GM12878 (cell line): ENCODE data around the gene DPH7. TPM values are rescaled to one million over a fixed set of nuclear protein-coding genes. Genes with fewer than 3 reads are reported as not detected.

Experiments
- ATAC-seq: fragments of 200-7000 bp; cut with Tn5 transposase; 3 replicates; pipeline ENCODE4 v1.9.1; 2020; ENCODE audit warnings: mild to moderate bottlenecking, moderate library complexity
- BruUV-seq: library from RNA; stranded (reverse); fragments of 400-500 nt; replicated peaks from 2 replicates; lab custom pipeline; 2021; lab: Mats Ljungman, UMichigan
- CTCF ChIA-PET: fragments of 300-600 bp; sonication (Branson Sonifier 250); formaldehyde crosslinking; extraction: SDS; loops from one replicate; lab custom pipeline; 2021; ENCODE audit warnings: inconsistent platforms; lab: Yijun Ruan, JAX
- POLR2A ChIA-PET: fragments of 350-600 bp; formaldehyde crosslinking; extraction: SDS; loops from one replicate; lab custom pipeline; 2021; ENCODE audit warnings: inconsistent platforms; lab: Charles Lee
- RAD21 ChIA-PET: fragments of 300-600 bp; sonication (Branson Sonifier 250); formaldehyde crosslinking; loops from one replicate; lab custom pipeline; 2023; ENCODE audit warnings: antibody characterized with exemption; ENCODE audit not compliant: unreplicated experiment; lab: Charles Lee
- SMC1A ChIA-PET: fragments of 300-600 bp; sonication (Branson Sonifier 250); formaldehyde crosslinking; loops from one replicate; lab custom pipeline; 2023; ENCODE audit not compliant: unreplicated experiment, uncharacterized antibody; lab: Charles Lee
- DNase-seq: peaks from one replicate; pipeline ENCODE4 v3.0.0-alpha.2; 2011; ENCODE audit warnings: low read depth, low spot score
- FAIRE-seq: peaks from 3 replicates; lab custom pipeline; 2011; peaks lifted over from hg19 to GRCh38; lab: Jason Lieb, UNC
- H2AFZ ChIP-seq: 2 replicates; pipeline ENCODE4 v1.6.0; 2011; ENCODE audit warnings: low read depth, low read length, control low read depth; ENCODE audit not compliant: control insufficient read depth
- H3K27ac ChIP-seq: 2 replicates; pipeline ENCODE4 v1.5.1; 2011; ENCODE audit warnings: control low read depth; ENCODE audit not compliant: control insufficient read depth, insufficient read depth
- H3K27me3 ChIP-seq, 2 experiments: replicated peaks in 1 of 2; 2 replicates each; pipeline versions ENCODE4 v1.6.0 to v1.6.1; 2011; ENCODE audit warnings: low read length in 1 of 2; ENCODE audit not compliant: control insufficient read depth in 2 of 2, insufficient read depth in 2 of 2
- H3K36me3 ChIP-seq, 2 experiments: 2 replicates each; pipeline ENCODE4 v1.5.1; 2011; ENCODE audit warnings: low read length in 1 of 2; ENCODE audit not compliant: control insufficient read depth in 2 of 2, insufficient read depth in 2 of 2
- H3K4me1 ChIP-seq: 2 replicates; pipeline ENCODE4 v1.6.1; 2011; ENCODE audit warnings: mild to moderate bottlenecking, low read length, moderate library complexity, mixed read lengths; ENCODE audit not compliant: control insufficient read depth, insufficient read depth
- H3K4me2 ChIP-seq: 2 replicates; pipeline ENCODE4 v1.6.0; 2011; ENCODE audit warnings: control low read depth; ENCODE audit not compliant: control insufficient read depth, insufficient read depth
- H3K4me3 ChIP-seq: fragments of 200-600 bp; sonication (generic); 2 replicates; pipeline ENCODE4 v1.5.1; 2016
- H3K79me2 ChIP-seq: 2 replicates; pipeline ENCODE4 v1.6.0; 2011; ENCODE audit warnings: low read length; ENCODE audit not compliant: control insufficient read depth, insufficient read depth
- H3K9ac ChIP-seq: 2 replicates; pipeline ENCODE4 v1.8.0; 2011; ENCODE audit warnings: low read length, control low read depth, mixed read lengths; ENCODE audit not compliant: control insufficient read depth, insufficient read depth
- H3K9me3 ChIP-seq: replicated peaks from 3 replicates; pipeline ENCODE4 v1.5.1; 2011; ENCODE audit warnings: mild to moderate bottlenecking, low read length; ENCODE audit not compliant: control insufficient read depth, insufficient read depth
- H4K20me1 ChIP-seq: 2 replicates; pipeline ENCODE4 v1.6.0; 2011; ENCODE audit not compliant: control insufficient read depth, insufficient read depth
- ATF7 ChIP-seq: fragments of 450-650 bp; IDR thresholded peaks from 2 replicates; pipeline ENCODE4 v1.6.1; 2016; ENCODE audit warnings: low read depth, mild to moderate bottlenecking
- BCL11A ChIP-seq: IDR thresholded peaks from 2 replicates; pipeline ENCODE4 v1.6.1; 2011; ENCODE audit warnings: low read depth, low read length
- BHLHE40 ChIP-seq, 2 experiments: fragments of 450-650 bp in 1 of 2; IDR thresholded peaks; 2 replicates each; pipeline ENCODE4 v1.6.1; 2011 to 2017; ENCODE audit warnings: low read depth in 2 of 2, borderline replicate concordance in 1 of 2, improper control_type of control experiment in 1 of 2, low read length in 1 of 2, mild to moderate bottlenecking in 1 of 2
- CHD1 ChIP-seq: IDR thresholded peaks from 2 replicates; pipeline ENCODE4 v1.6.1; 2012; ENCODE audit warnings: low read depth, low read length, improper control_type of control experiment
- ESRRA ChIP-seq: IDR thresholded peaks from 2 replicates; pipeline ENCODE4 v1.6.1; 2012; ENCODE audit warnings: mild to moderate bottlenecking, low read length, improper control_type of control experiment
- HCFC1 ChIP-seq: fragments of 150-350 bp; IDR thresholded peaks from 2 replicates; pipeline ENCODE4 v1.6.1; 2014; ENCODE audit warnings: low read length
- MTA2 ChIP-seq: fragments of 450-650 bp; IDR thresholded peaks from 2 replicates; pipeline ENCODE4 v1.6.1; 2016; ENCODE audit warnings: low read depth, mild to moderate bottlenecking, moderate library complexity
- MXI1 ChIP-seq: fragments of 150-350 bp; IDR thresholded peaks from 2 replicates; pipeline ENCODE4 v1.6.1; 2011; ENCODE audit warnings: low read depth, mild to moderate bottlenecking, inconsistent platforms, low read length, improper control_type of control experiment
- NBN ChIP-seq: fragments of 450-650 bp; IDR thresholded peaks from 2 replicates; pipeline ENCODE4 v1.6.1; 2016
- SMC3 ChIP-seq: IDR thresholded peaks from 2 replicates; pipeline ENCODE4 v1.6.1; 2011; ENCODE audit warnings: low read length, improper control_type of control experiment, borderline replicate concordance
- WRNIP1 ChIP-seq: IDR thresholded peaks from 2 replicates; pipeline ENCODE4 v1.6.1; 2011; ENCODE audit warnings: low read depth, low read length, improper control_type of control experiment, borderline replicate concordance
- ZNF384 ChIP-seq: IDR thresholded peaks from 2 replicates; pipeline ENCODE4 v1.6.1; 2012; ENCODE audit warnings: low read depth, mild to moderate bottlenecking, low read length, improper control_type of control experiment, borderline replicate concordance
- ZZZ3 ChIP-seq: IDR thresholded peaks from 2 replicates; pipeline ENCODE4 v1.6.1; 2011; ENCODE audit warnings: low read depth; ENCODE audit not compliant: control insufficient read depth, insufficient read length
- WGBS: methylation state at CpG from one replicate; pipeline ENCODE4 v1.1.6; 2016; ENCODE audit warnings: low lambda C conversion rate; ENCODE audit not compliant: insufficient replicate concordance, insufficient coverage; ENCODE audit errors: missing lambda C conversion rate; 5-methylcytosine and 5-hydroxymethylcytosine counted together
- in situ Hi-C: fragments of 300-500 bp; cut with MboI; formaldehyde crosslinking; loops from 9 replicates; pipeline ENCODE4 v1.14.3; 2018; ENCODE audit warnings: mixed read lengths
- intact Hi-C: fragments of 100-400 bp; cut with micrococcal nuclease; formaldehyde crosslinking; loops from one replicate; pipeline ENCODE4 v1.14.2; 2022; ENCODE audit not compliant: unreplicated experiment
- polyA plus RNA-seq, 11 experiments: library from polyadenylated mRNA; depleted of rRNA in 4 of 11; unstranded in 6 of 11; stranded (reverse) in 5 of 11; fragments of >200 nt; fragmentation: Nextera tagmentation in 4 of 11; fragmentation: Illumina TruSeq in 1 of 11; extraction: Ambion mirVana in 4 of 11; extraction: Trizol in 1 of 11; gene quantifications; 1 replicate in 1 of 11; 2 replicates in 10 of 11; pipeline versions ENCODE4 v1.2.1 to v1.2.3, GENCODE V29; 2011 to 2016; ENCODE audit warnings: inconsistent platforms in 2 of 11, missing spikeins in 2 of 11, low read depth in 1 of 11
- total RNA-seq, 4 experiments: library from RNA; depleted of rRNA in 3 of 4; stranded (reverse); fragments of >200 nt in 3 of 4; fragmentation: Illumina TruSeq in 1 of 4; extraction: Trizol in 1 of 4; gene quantifications; 2 replicates each; pipeline versions ENCODE4 v1.2.1 to v1.2.3, GENCODE V29; 2013 to 2021
- TF ChIP-seq, protein P1 (sequence below): fragments of 450-650 bp; IDR thresholded peaks from 2 replicates; pipeline ENCODE4 v1.6.1; 2016; ENCODE audit warnings: mild to moderate bottlenecking
- TF ChIP-seq, protein P2 (sequence below): IDR thresholded peaks from 2 replicates; pipeline ENCODE4 v1.6.1; 2011; ENCODE audit warnings: mild to moderate bottlenecking, low read depth, low read length, moderate library complexity; ENCODE audit not compliant: insufficient replicate concordance
- TF ChIP-seq, protein P3 (sequence below): fragments of 450-650 bp; IDR thresholded peaks from 2 replicates; pipeline ENCODE4 v1.6.1; 2017; ENCODE audit warnings: borderline replicate concordance
- TF ChIP-seq, protein P4 (sequence below): IDR thresholded peaks from 2 replicates; pipeline ENCODE4 v1.6.1; 2011; ENCODE audit warnings: low read depth, mild to moderate bottlenecking, low read length, moderate library complexity, borderline replicate concordance; ENCODE audit errors: extremely low read depth

Gene DPH7
- total and polyA plus RNA-seq, 10 of the 15 experiments (the other 5 are each of a cell fraction or from before 2014, with no cell fraction given), result 8.7 to 40.0 (median 28.1) TPM

DNA sequence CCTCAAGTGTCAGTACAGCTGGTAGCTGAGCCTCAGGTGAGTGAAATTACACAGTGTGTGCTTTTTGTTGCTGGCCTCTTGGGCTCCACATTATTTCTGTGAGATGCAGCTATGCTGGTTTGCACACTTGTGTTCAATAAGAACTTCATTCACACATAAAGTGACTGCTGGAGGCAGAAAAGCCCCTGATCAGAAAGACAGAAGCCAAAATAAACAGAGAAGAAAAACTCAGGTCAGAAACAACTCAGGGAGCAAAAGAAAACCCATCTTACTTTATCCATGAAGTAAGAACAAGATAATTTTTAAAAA lies 43.7 kb downstream of the DPH7 start (continued):
- TF ChIP-seq, protein P1, sequence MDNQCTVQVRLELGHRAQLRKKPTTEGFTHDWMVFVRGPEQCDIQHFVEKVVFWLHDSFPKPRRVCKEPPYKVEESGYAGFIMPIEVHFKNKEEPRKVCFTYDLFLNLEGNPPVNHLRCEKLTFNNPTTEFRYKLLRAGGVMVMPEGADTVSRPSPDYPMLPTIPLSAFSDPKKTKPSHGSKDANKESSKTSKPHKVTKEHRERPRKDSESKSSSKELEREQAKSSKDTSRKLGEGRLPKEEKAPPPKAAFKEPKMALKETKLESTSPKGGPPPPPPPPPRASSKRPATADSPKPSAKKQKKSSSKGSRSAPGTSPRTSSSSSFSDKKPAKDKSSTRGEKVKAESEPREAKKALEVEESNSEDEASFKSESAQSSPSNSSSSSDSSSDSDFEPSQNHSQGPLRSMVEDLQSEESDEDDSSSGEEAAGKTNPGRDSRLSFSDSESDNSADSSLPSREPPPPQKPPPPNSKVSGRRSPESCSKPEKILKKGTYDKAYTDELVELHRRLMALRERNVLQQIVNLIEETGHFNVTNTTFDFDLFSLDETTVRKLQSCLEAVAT, result no peak
- no peak for TF ChIP-seq ATF7
- TF ChIP-seq ZZZ3, result no peak

DNA sequence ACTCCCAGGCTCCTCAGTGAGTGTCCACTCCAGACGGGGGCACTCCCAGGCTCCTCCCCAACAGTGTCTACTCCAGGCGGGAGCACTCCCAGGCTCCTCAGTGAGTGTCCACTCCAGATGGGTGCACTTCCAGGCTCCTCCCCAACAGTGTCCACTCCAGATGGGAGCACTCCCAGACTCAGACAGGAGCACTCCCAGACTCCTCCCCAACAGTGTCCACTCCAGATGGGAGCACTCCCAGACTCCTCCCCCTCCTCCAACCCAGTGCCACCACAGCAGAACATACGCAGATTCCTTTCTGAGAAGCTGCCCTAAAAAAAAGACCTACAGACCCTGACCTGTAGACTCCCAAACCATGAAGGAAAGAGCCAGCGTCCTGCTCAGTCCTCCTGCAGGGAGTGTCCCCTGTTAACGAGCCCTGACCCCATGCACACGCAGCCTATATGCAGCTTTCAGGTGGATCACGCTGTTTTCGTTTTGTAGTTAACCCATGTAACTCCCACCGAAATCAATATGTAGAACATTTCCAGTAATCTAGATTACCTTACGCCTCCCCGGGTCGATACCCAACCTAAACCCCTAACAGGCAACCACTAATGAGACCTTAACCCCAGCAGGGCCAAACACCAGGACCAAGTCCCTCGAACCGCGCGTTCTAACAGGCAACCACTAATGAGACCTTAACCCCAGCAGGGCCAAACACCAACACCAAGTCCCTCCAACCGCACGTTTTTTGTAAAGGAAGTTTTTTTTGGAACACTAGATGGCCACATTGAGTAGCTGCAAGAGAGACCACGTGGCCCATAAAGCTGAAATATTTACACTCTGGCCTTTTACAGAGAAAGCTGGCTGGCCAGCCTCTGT lies 44.2 kb downstream of the DPH7 start:
- in situ Hi-C loops (no loop called here), intact Hi-C loops (loop anchor here (10.0 kb wide), 1 partner anchor 110 kb away; the partner anchor contains the start of genes EXD3 and NOXA1)
- Histone ChIP-seq H3K9me3 (no peaks in the 10 kb centered on the region; the same call in 2 of the 3 replicates), H3K4me1 (peaks cover 19% of the 10 kb centered on the region), H4K20me1 (no peaks in the 10 kb centered on the region), H3K4me2 (no peak overlapping the region; the same call in 1 of the 2 replicates), H3K79me2 (no peaks in the 10 kb centered on the region), H3K4me3 (no peak overlapping the region), H2AFZ (peak overlapping the region; percentile 86), H3K36me3 (no peaks in the 10 kb centered on the region), H3K27me3 (no peaks in the 10 kb centered on the region), H3K9ac (no peak overlapping the region), H3K27ac (no peak overlapping the region)
- CTCF ChIA-PET, result interaction anchor here (0.6 to 1.9 kb wide), 21 partner anchors 8 to 538 kb away, joined by 3 to 14 read pairs (median 4); partner anchors contain the start of genes ENTPD8, EXD3, MRPL41 and NOXA1
- BruUV-seq, result no TSS peak
- RAD21 ChIA-PET, result interaction anchor here (0.9 to 1.5 kb wide), 4 partner anchors 11 to 233 kb away, joined by 3 to 5 read pairs (median 4); partner anchors contain the start of genes MRPL41 and NRARP
- SMC1A ChIA-PET, result interaction anchor here (0.7 to 1.2 kb wide), 4 partner anchors 11 to 43 kb away, joined by 3 read pairs; partner anchors contain the start of gene PNPLA7
- POLR2A ChIA-PET, result no interaction called here
- peak; percentile 87 for FAIRE-seq
- 34% methylated on average over 19 of the region's 19 CpGs for WGBS
- ATAC-seq, result peak; percentile 93
- no peak for DNase-seq
- TF ChIP-seq, protein P2, sequence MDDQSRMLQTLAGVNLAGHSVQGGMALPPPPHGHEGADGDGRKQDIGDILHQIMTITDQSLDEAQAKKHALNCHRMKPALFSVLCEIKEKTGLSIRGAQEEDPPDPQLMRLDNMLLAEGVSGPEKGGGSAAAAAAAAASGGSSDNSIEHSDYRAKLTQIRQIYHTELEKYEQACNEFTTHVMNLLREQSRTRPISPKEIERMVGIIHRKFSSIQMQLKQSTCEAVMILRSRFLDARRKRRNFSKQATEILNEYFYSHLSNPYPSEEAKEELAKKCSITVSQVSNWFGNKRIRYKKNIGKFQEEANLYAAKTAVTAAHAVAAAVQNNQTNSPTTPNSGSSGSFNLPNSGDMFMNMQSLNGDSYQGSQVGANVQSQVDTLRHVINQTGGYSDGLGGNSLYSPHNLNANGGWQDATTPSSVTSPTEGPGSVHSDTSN, result no peak
- TF ChIP-seq ZNF384, result peak; percentile 68
- peak; percentile 57; the same call in 1 of the 2 replicates for TF ChIP-seq MTA2
- TF ChIP-seq, protein P3, sequence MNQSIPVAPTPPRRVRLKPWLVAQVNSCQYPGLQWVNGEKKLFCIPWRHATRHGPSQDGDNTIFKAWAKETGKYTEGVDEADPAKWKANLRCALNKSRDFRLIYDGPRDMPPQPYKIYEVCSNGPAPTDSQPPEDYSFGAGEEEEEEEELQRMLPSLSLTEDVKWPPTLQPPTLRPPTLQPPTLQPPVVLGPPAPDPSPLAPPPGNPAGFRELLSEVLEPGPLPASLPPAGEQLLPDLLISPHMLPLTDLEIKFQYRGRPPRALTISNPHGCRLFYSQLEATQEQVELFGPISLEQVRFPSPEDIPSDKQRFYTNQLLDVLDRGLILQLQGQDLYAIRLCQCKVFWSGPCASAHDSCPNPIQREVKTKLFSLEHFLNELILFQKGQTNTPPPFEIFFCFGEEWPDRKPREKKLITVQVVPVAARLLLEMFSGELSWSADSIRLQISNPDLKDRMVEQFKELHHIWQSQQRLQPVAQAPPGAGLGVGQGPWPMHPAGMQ, result no peak
- peak; percentile 61 to 75; a peak in 1 of 4 replicates for TF ChIP-seq BHLHE40 (IDR thresholded peaks at IDR 0.05; ENCODE audit: borderline replicate concordance in 1 of 2, low read depth in 2 of 2, low read length in 1 of 2)
- TF ChIP-seq, protein P4, sequence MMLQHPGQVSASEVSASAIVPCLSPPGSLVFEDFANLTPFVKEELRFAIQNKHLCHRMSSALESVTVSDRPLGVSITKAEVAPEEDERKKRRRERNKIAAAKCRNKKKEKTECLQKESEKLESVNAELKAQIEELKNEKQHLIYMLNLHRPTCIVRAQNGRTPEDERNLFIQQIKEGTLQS, result peak; percentile 81; the same call in 1 of the 2 replicates
- peak; percentile 23; the same call in 1 of the 2 replicates for TF ChIP-seq SMC3
- no peak for TF ChIP-seq BCL11A
- TF ChIP-seq MXI1, result peak; percentile 58; the same call in 1 of the 2 replicates
- TF ChIP-seq NBN, result peak; percentile 19; the same call in 1 of the 2 replicates
- 0 out of 2 replicates have a peak, but pooled peaks have one; percentile 9 for TF ChIP-seq HCFC1
- no peak for TF ChIP-seq WRNIP1
- TF ChIP-seq ESRRA, result no peak
- TF ChIP-seq CHD1, result no peak
